B cell (primary cell): Measurements from ENCODE around the gene PNKD. TPM values are rescaled to one million over a fixed set of nuclear protein-coding genes. Genes with fewer than 3 reads are reported as not detected.

Source experiments
- ATAC-seq: fragments of 200-7000 bp; cut with Tn5 transposase; one replicate; pipeline ENCODE4 v1.10.0; 2021; ENCODE audit warnings: low read depth, mild to moderate bottlenecking, moderate number of reproducible peaks, moderate library complexity
- CTCF ChIA-PET: fragments of 350-600 bp; sonication (Branson Sonifier 250); formaldehyde crosslinking; loops from one replicate; lab custom pipeline; 2021; ENCODE audit warnings: antibody characterized with exemption, inconsistent platforms; lab: Charles Lee
- POLR2A ChIA-PET: fragments of 350-600 bp; sonication (Branson Sonifier 250); formaldehyde crosslinking; loops from one replicate; lab custom pipeline; 2021; ENCODE audit warnings: antibody characterized with exemption; lab: Charles Lee
- DNase-seq: peaks from one replicate; pipeline ENCODE4 v3.0.0; 2013
- H2AFZ ChIP-seq: 2 replicates; pipeline ENCODE4 v1.6.1; 2012; ENCODE audit warnings: mild to moderate bottlenecking, low read depth, low read length; ENCODE audit not compliant: insufficient read depth, poor library complexity, severe bottlenecking
- H3K27ac ChIP-seq, 2 donors: 1 replicate in 1 of 2; 2 replicates in 1 of 2; pipeline ENCODE4 v1.5.1; 2012 to 2013; ENCODE audit warnings: low read length in 2 of 2, mild to moderate bottlenecking in 2 of 2, moderate library complexity in 1 of 2
- H3K27me3 ChIP-seq, 4 experiments: fragments of 200-600 bp in 1 of 4; sonication (generic) in 1 of 4; replicated peaks in 1 of 4; 1 replicate in 2 of 4; 2 replicates in 2 of 4; pipeline versions ENCODE4 v1.6.1 to v1.7.0; 2013 to 2016; ENCODE audit warnings: low read length in 3 of 4, mild to moderate bottlenecking in 2 of 4, mixed read lengths in 1 of 4, moderate library complexity in 1 of 4; ENCODE audit not compliant: insufficient read depth in 4 of 4, control insufficient read depth in 3 of 4; ENCODE audit errors: control extremely low read depth in 1 of 4
- H3K36me3 ChIP-seq, 2 experiments: replicated peaks in 1 of 2; 1 replicate in 1 of 2; 2 replicates in 1 of 2; pipeline versions ENCODE4 v1.6.1 to v1.7.1; 2013; ENCODE audit warnings: low read length in 1 of 2; ENCODE audit not compliant: insufficient read depth in 2 of 2, control insufficient read depth in 1 of 2; ENCODE audit errors: control extremely low read depth in 1 of 2, extremely low read depth in 1 of 2
- H3K4me1 ChIP-seq, 2 donors: fragments of 200-600 bp in 1 of 2; sonication (generic) in 1 of 2; 1 replicate in 1 of 2; 2 replicates in 1 of 2; pipeline versions ENCODE4 v1.5.1 to v1.6.1; 2013 to 2017; ENCODE audit warnings: low read length in 2 of 2; ENCODE audit not compliant: control insufficient read depth in 2 of 2, insufficient read depth in 2 of 2
- H3K4me2 ChIP-seq: replicated peaks from 2 replicates; pipeline ENCODE3; 2012; ENCODE audit warnings: mild to moderate bottlenecking, low read depth, low read length; ENCODE audit not compliant: poor library complexity, severe bottlenecking
- H3K4me3 ChIP-seq, 5 experiments: fragments of 200-600 bp in 1 of 5; sonication (generic) in 1 of 5; 1 replicate in 3 of 5; 2 replicates in 2 of 5; pipeline versions ENCODE4 v1.5.1 to v1.7.0; 2011 to 2016; ENCODE audit warnings: low read length in 4 of 5, mild to moderate bottlenecking in 4 of 5, low read depth in 2 of 5, control low read depth in 1 of 5, moderate library complexity in 1 of 5; ENCODE audit not compliant: insufficient read depth in 1 of 5; ENCODE audit errors: control extremely low read depth in 1 of 5, extremely low read depth in 1 of 5
- H3K79me2 ChIP-seq: fragments of 200-600 bp; sonication (generic); one replicate; pipeline ENCODE4 v1.6.0; 2016; ENCODE audit warnings: low read length; ENCODE audit not compliant: control insufficient read depth, insufficient read depth
- H3K9ac ChIP-seq: fragments of 200-600 bp; sonication (generic); 2 replicates; pipeline ENCODE4 v1.6.1; 2017; ENCODE audit warnings: mild to moderate bottlenecking, low read length, moderate library complexity
- H3K9me3 ChIP-seq, 3 donors: one replicate each; pipeline versions ENCODE4 v1.6.1 to v1.7.1; 2013; ENCODE audit warnings: low read length in 2 of 3; ENCODE audit not compliant: control insufficient read depth in 2 of 3, insufficient read depth in 1 of 3; ENCODE audit errors: control extremely low read depth in 1 of 3
- H4K20me1 ChIP-seq: 2 replicates; pipeline ENCODE4 v1.6.0; 2012; ENCODE audit warnings: mild to moderate bottlenecking, low read length; ENCODE audit not compliant: insufficient read depth, control insufficient read depth, poor library complexity, severe bottlenecking
- H3K27ac Mint-ChIP-seq: one replicate; pipeline ENCODE4 v1.8.0; 2021; ENCODE audit warnings: mixed read lengths
- H3K27me3 Mint-ChIP-seq: one replicate; pipeline ENCODE4 v1.8.0; 2021; ENCODE audit warnings: mixed read lengths
- H3K4me1 Mint-ChIP-seq: one replicate; pipeline ENCODE4 v1.8.0; 2021; ENCODE audit warnings: mixed read lengths
- H3K4me3 Mint-ChIP-seq: one replicate; pipeline ENCODE4 v1.8.0; 2021; ENCODE audit warnings: mixed read lengths
- H3K9me3 Mint-ChIP-seq: one replicate; pipeline ENCODE4 v1.8.0; 2022; ENCODE audit warnings: mixed read lengths; ENCODE audit not compliant: insufficient read depth
- EZH2 ChIP-seq: IDR thresholded peaks from 2 replicates; pipeline ENCODE4 v1.6.1; 2012; ENCODE audit warnings: borderline replicate concordance, low read depth, mild to moderate bottlenecking, moderate library complexity, low read length; ENCODE audit not compliant: insufficient read depth, poor library complexity, severe bottlenecking
- WGBS: methylation state at CpG from one replicate; pipeline ENCODE4 v1.1.5; 2013; ENCODE audit warnings: missing lambda C conversion rate; ENCODE audit not compliant: insufficient coverage; 5-methylcytosine and 5-hydroxymethylcytosine counted together
- intact Hi-C: fragments of 100-400 bp; cut with micrococcal nuclease; formaldehyde crosslinking; loops from one replicate; pipeline ENCODE4 v1.10.0; 2022
- polyA plus RNA-seq: library from polyadenylated mRNA; depleted of rRNA; stranded (reverse); fragments of >200 nt; gene quantifications from 2 replicates; pipeline ENCODE4 v1.2.3, GENCODE V29; 2012
- total RNA-seq, 2 donors: library from RNA; stranded (reverse); fragments of 120-200 nt in 1 of 2; gene quantifications; 1 replicate in 1 of 2; 2 replicates in 1 of 2; pipeline versions ENCODE4 v1.2.3 to v1.2.4, GENCODE V29; 2013 to 2022
- TF ChIP-seq, protein P1 (sequence below): fragments of 200-600 bp; IDR thresholded peaks from one replicate; pipeline ENCODE4 v1.8.0; 2022; ENCODE audit warnings: antibody characterized with exemption, mild to moderate bottlenecking

The PNKD gene
- total and polyA plus RNA-seq, 2 donors (not counting 1 experiment from before 2014, with no cell fraction given) = 29.7 to 55.8 TPM

DNA sequence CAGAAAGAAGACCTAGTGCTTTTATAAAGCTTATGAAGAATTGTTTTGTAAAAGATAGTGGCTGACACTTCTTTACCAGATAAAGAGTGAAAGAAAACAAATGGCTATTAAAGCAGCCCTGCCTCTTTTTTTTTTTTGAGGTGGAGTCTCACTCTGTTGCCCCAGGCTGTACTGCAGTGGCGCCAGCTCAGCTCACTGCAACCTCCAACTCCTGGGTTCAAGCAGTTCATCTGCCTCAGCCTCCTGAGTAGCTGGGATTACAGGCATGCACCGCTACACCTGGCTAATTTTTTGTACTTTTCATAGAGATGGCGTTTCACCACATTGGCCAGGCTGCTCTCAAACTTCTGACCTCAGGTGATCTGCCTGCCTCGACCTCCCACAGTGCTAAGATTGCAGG lies 40.5 kb upstream of the PNKD start:
- H3K4me1 Mint-ChIP-seq = peaks cover 49% of the 10 kb centered on the region
- H3K4me3 ChIP-seq = no peak overlapping the region
- ChIA-PET POLR2A (interaction anchor here (0.5 to 1.2 kb wide), 3 partner anchors 11 to 1761 kb away, joined by 7 to 9 read pairs (median 7); no protein-coding TSS in a partner anchor), CTCF (interaction anchor here (0.7 to 2.4 kb wide), 8 partner anchors 10 to 62 kb away, joined by 3 to 16 read pairs (median 6); partner anchors contain the start of genes AAMP, GPBAR1, PNKD and TMBIM1)
- H3K4me2 ChIP-seq = peak overlapping the region; percentile 29
- no peak overlapping the region for H3K4me3 Mint-ChIP-seq
- WGBS = 68% methylated on average over 3 of the region's 4 CpGs
- DNase-seq (no peak), ATAC-seq (no peak)
- no peak overlapping the region for H2AFZ ChIP-seq
- intact Hi-C loops = loop anchor here (1.0 to 2.0 kb wide), 2 partner anchors 10 to 43 kb away; no protein-coding TSS in a partner anchor
- peak overlapping the region; percentile 56 for H3K27ac Mint-ChIP-seq
- no peaks in the 10 kb centered on the region for H3K27me3 ChIP-seq
- H3K9ac ChIP-seq = no peak overlapping the region
- H3K79me2 ChIP-seq = peaks cover 87% of the 10 kb centered on the region
- H3K9me3 Mint-ChIP-seq = no peaks in the 10 kb centered on the region
- no peak for TF ChIP-seq EZH2
- TF ChIP-seq, protein P1, sequence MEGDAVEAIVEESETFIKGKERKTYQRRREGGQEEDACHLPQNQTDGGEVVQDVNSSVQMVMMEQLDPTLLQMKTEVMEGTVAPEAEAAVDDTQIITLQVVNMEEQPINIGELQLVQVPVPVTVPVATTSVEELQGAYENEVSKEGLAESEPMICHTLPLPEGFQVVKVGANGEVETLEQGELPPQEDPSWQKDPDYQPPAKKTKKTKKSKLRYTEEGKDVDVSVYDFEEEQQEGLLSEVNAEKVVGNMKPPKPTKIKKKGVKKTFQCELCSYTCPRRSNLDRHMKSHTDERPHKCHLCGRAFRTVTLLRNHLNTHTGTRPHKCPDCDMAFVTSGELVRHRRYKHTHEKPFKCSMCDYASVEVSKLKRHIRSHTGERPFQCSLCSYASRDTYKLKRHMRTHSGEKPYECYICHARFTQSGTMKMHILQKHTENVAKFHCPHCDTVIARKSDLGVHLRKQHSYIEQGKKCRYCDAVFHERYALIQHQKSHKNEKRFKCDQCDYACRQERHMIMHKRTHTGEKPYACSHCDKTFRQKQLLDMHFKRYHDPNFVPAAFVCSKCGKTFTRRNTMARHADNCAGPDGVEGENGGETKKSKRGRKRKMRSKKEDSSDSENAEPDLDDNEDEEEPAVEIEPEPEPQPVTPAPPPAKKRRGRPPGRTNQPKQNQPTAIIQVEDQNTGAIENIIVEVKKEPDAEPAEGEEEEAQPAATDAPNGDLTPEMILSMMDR = no peak
- H3K36me3 ChIP-seq = peaks cover 4 to 86% of the 10 kb centered on the region in 2 experiments
- no peaks in the 10 kb centered on the region for H3K27me3 Mint-ChIP-seq
- no peaks in the 10 kb centered on the region for H3K9me3 ChIP-seq
- peak overlapping the region in 1 of 2 donors; percentile 60 for H3K27ac ChIP-seq
- H4K20me1 ChIP-seq = peaks cover 93% of the 10 kb centered on the region
- peaks cover 39 to 47% of the 10 kb centered on the region in 2 donors for H3K4me1 ChIP-seq

DNA sequence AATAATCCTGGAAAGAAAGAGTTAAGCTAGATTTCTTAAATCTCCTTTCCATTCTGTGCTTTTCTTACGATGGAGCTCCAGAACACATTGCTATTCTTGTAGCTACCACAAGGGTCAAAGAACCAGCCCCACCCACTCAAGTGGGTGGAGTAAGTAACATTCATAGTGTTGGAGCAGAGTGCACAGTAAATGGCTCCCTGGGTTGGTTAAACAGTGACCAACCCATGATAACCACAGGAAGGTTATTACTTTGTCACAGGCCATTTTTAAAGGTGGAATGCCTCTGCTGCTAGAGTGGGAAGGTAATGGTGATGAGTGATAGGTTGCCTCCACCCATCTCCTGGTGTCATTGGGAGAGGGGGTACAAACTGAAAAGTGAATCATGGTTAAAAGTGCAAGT lies 39.4 kb upstream of the PNKD start:
- no peaks in the 10 kb centered on the region for H3K9me3 Mint-ChIP-seq
- Histone ChIP-seq H3K4me1 (peaks cover 31 to 36% of the 10 kb centered on the region in 2 donors), H4K20me1 (peaks cover 83% of the 10 kb centered on the region), H3K79me2 (peaks cover 77% of the 10 kb centered on the region), H3K9ac (no peak overlapping the region), H3K27ac (peak overlapping the region in 1 of 2 donors; percentile 60), H3K9me3 (no peaks in the 10 kb centered on the region), H3K4me3 (no peak overlapping the region), H3K27me3 (no peaks in the 10 kb centered on the region), H3K36me3 (peaks cover 4 to 86% of the 10 kb centered on the region in 2 experiments), H3K4me2 (peak overlapping the region; percentile 13), H2AFZ (no peak overlapping the region)
- ChIA-PET POLR2A (interaction anchor here (1.2 kb wide), 1 partner anchor 9 kb away, joined by 5 read pairs; no protein-coding TSS in a partner anchor), CTCF (interaction anchor here (0.7 to 2.4 kb wide), 5 partner anchors 9 to 63 kb away, joined by 3 to 16 read pairs (median 5); partner anchors contain the start of gene TMBIM1)
- peak; percentile 44 for DNase-seq
- intact Hi-C loops = no loop called here
- peak overlapping the region; percentile 29 for H3K4me3 Mint-ChIP-seq
- H3K4me1 Mint-ChIP-seq = peaks cover 39% of the 10 kb centered on the region
- peak overlapping the region; percentile 78 for H3K27ac Mint-ChIP-seq
- no peak for TF ChIP-seq EZH2
- TF ChIP-seq, protein P1 = peak; percentile 42
- no peaks in the 10 kb centered on the region for H3K27me3 Mint-ChIP-seq
- no CpG with 5 or more reads among the region's 1 CpG for WGBS
- no peak for ATAC-seq
